GM19240 (cell line): Measurements from ENCODE around the gene TMC8.
"Not testable (repeated sequence)": the region's sequence is repeated elsewhere in the genome, so short reads cannot be mapped to it uniquely, and the experiment has no call there.

ENCODE experiments used
- DNase-seq: peaks from one replicate; pipeline ENCODE4 v3.0.0; 2011; ENCODE audit warnings: low spot score; ENCODE audit not compliant: insufficient read length

Gene TMC8

DNA sequence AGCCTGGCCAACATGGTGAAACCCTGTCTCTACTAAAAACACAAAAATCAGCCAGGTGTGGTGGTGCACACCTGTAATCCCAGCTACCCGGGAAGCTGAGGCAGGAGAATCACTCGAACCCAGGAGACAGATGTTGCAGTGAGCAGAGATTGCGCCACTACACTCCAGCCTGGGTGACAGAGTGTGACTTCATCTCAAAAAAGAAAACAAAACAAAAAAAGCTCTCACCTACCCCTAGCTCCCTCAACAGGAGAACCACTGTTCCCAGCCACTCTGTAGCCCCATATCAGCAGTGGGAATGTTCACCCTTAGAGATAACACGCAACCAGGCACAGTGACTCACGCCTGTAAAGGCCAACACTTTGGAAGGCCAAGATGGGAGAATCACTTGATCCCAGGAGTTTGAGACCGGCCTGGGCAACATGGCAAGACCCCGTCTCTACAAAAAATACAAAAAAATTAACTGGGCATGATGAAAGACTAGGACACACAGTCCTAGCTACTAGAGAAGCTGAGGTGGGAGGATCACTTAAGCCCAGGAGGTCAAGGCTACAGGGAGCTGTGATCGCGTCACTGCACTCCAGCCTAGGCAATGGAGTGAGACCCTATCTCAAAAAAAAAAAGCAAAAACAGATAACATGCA lies 5.4 kb downstream of the TMC8 start:
- DNase-seq, result no peak

- no peak for DNase-seq
These were observed 7.0 kb downstream of the TMC8 start for GRCh38 chr17:78137392-78138203.

- no peak for DNase-seq
These were observed 7.9 kb downstream of the TMC8 start for GRCh38 chr17:78138204-78139060.

GRCh38 chr17:78139861-78140168 lies 9.2 kb downstream of the TMC8 start:
- DNase-seq, result not testable (repeated sequence)

DNA sequence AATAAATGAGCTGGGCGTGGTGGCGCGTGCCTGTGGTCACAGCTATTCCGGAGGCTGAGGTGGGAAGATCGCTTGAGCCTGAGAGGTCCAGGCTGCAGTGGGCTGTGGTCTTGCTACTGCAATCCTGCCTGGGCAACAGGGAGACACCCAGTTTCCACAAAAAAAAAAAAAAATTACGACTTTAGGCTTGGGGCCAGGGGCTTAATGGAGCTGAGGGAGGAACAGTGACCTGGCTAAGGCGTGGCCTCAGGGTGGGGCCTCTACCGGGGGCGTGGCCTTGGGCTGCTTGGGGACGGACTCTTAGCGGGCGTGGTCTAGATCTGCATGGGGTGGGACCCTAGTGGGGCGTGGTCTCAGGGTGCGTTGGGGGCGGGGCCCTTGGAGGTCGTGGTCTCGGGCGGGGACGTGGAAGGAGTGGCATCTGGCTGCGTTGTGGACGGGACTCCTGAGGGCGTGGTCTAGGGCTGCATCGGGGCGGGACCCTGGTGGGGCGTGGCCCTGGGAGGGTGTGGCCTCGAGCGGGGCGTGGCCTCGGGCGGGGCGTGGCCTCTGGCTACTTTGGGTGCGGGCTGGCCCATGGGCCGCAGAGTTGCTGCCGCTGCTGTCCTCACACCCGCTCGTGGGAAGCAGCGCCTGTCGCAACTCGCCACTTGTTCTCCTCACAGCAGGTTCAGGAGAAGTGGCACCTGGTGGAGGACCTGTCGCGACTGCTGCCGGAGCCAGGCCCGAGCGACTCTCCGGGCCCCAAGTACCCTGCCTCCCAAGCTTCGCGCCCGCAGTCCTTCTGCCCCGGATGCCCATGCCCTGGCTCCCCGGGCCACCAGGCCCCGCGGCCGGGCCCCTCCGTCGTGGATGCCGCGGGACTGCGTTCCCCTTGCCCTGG lies 9.8 kb downstream of the TMC8 start:
- DNase-seq, result peak; percentile 65

DNA sequence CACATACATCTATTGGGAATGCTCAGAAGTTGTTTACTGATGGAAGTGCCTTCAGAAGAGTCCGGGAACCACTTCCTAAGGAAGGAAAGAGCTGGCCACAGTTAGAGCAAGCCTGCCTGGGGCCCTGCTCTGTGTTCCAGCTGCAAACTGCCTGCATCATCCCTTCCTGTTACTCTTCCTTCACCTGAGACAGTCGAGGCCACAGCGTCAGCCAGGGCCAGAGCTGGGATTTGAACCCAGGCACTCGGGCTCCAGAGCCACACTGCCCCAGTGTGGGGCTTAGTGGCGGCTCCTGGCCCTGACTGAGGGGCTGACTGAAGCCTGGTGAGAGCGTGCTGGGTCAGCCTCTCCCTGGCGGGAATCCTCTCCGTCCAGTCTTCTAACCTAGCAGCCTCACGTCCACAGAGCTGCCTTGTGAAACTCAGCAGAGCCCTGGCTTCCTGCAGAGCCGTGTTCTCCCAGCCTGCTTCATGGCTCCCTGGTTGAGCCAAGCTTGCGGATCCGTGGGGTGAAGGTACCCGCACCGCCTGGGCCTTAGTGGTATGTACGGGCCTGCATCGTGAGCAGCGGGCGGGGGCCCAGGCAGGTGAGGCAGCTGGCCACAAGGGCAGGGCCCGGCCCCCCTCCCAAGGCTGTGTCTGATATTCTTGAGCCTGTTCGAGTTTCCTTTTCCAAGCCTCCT lies 11.0 kb downstream of the TMC8 start:
- DNase-seq, result no peak

DNA sequence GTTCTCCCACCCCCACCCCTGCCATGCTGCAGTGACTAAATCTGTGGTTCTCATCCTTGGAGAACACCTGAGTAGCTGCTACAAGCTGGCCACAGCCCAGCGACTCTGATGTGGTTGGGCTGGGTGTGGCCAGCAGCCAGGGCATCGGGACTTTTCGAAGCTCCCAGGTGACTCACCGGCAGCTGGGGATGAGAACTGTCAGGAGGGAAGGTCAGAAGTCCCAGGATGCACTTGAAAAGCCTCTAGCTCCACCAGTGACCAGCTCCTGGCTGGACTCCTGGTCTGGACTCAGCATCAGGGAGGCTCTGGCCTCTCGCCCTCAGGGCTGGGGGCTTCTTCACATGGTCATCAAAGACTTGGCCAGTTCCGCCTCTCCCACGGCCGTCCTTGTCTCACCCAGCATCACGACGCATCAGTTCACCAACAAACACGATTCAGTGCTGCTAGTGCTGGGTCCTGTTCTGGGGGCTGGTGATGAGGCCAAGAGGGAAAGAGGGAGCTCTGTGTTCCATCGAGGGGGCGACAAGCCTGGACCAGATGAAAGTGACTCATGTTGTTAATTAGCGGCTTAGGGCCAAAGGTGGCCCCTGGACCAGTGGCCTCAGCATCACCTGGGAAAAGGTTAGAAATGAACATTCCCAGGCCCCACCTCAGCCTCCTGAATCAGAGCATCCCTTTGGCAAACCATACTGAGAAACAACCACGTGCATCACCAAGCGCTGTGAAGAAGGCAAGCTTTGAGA lies 11.7 kb downstream of the TMC8 start:
- DNase-seq, result no peak

GRCh38 chr17:78143214-78144146 lies 12.9 kb downstream of the TMC8 start:
- DNase-seq, result no peak

- no peak for DNase-seq
These were observed 13.7 kb downstream of the TMC8 start for GRCh38 chr17:78144147-78144719.

- no peak for DNase-seq
These were observed 14.4 kb downstream of the TMC8 start for GRCh38 chr17:78144736-78145641.

DNA sequence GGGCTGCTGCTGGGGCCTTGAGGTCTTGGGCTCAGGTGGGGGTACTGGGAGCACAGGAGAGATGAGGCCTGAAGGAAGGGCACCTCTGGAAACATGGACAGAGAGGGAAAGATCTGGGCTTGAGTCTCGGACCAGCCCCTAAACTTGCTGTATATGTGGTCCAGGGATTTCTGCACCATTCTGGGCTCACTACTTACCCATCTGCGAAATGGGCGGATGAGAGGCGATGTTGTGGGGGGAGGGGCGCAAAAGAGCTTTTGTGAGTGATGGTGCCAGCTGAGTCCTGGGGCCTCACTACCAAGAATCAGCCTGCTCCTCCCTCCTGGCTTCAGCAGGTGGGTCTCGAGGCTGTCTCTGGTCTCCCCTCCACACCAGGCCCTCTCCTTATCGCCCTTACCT lies 15.9 kb downstream of the TMC8 start:
- no peak for DNase-seq

- no peak for DNase-seq
These were observed 16.3 kb downstream of the TMC8 start for GRCh38 chr17:78146881-78147280.

GRCh38 chr17:78147315-78147998 lies 16.9 kb downstream of the TMC8 start:
- DNase-seq, result no peak

DNA sequence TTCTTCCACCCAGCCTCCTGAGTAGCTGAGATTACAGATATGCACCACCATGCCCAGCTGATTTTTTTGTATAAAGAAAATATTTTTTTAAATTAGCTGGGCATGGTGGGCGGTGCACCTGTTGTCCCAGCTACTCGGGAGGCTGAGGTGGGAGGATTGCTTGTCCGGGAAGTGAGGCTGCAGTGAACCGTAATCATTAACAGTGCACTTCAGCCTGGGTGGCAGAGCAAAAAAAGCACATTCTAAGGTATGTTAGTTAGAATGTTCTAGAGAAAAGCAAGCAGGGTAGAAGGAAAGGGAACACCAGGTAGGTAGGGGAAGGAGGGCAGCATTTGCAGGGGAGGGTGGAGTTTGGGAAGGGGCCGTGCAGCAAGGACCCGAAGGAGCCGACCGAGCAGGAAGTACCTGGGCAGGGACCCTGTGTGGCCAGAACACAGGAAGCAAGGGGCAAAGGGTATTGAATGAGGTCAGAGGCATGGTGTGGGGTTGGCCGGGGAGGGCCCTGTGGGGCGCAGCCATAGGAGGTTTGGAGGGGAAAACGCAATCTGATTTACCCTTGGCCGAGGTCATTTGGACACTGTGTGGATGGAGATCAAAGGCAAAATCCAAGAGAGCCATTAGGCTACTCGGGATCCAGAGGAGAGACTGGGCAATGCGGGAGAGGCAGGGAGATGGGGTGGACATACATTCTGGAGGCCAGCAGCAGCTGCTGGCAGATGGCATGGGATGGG lies 17.9 kb downstream of the TMC8 start:
- DNase-seq, result no peak

GRCh38 chr17:78151514-78152008 lies 21.0 kb downstream of the TMC8 start:
- no peak for DNase-seq
